DMS 273 treated with DMSO at 0.1 percent for 48 hours (cell line): ENCODE measurements around the gene SLC35B1.

Experiments used
- DNase-seq: peaks from one replicate; lab custom pipeline; 2025; lab: John Stamatoyannopoulos, UW

Gene SLC35B1

DNA sequence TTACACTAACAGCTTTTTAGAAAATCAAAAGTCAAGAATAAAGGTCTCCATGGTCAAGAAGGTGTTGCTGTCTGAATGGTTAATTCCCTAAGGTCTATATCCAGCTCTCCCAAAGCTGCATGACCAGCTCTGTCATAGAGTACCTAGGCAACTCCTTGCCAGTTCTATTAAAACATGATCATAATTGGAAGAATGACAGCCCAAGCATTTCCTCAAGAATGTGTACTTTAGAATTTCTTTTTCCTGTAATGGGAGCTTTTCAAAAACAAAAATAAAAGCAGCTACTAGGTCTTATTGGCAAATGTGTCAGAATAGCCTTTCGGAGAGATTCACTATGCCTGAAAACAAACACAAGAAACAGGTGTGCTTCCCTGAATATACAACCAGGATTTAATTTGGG lies 37.8 kb downstream of the SLC35B1 start:
- DNase-seq = no peak

DNA sequence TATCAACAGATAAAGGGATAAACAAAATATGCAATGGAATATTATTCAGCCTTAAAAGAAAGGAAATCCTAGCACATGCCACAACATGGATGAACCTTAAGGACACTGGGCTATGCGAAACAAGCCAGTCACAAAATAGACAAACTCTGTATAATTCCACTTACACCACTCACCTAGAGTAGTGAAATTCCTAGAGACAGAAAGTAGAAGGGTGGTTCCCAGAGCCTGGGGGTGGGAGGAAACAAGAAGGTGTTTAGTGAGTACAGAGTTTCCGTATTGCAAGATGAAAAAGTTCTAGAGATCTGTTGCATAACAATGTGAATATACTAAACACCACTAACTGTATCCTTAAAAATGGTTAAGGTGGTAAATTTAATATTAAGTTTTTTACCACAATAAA lies 39.9 kb downstream of the SLC35B1 start:
- DNase-seq = no peak

DNA sequence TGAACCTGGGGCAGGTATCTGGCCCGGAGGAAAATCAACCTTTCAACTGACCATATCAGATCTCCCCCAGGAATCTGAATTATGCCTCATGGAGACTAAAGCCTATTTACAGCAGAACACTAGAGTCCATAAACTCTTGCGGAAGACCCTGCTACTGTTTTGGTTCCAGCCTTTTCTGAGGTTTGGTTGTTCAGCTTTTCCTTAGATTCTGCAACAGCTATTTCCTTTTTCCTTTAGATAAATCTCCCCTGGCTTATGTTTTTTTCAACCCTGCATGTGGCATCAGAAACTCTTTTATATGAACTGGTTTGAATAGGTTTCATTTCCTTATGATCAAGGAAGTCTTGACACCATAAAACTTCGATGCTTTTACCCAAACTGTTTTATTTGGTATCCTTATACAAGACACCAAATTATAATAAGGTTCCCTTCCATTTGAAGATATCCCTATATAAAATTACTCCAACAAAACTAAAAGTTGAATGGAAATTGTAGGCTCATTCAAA lies 43.0 kb downstream of the SLC35B1 start:
- DNase-seq = no peak

DNA sequence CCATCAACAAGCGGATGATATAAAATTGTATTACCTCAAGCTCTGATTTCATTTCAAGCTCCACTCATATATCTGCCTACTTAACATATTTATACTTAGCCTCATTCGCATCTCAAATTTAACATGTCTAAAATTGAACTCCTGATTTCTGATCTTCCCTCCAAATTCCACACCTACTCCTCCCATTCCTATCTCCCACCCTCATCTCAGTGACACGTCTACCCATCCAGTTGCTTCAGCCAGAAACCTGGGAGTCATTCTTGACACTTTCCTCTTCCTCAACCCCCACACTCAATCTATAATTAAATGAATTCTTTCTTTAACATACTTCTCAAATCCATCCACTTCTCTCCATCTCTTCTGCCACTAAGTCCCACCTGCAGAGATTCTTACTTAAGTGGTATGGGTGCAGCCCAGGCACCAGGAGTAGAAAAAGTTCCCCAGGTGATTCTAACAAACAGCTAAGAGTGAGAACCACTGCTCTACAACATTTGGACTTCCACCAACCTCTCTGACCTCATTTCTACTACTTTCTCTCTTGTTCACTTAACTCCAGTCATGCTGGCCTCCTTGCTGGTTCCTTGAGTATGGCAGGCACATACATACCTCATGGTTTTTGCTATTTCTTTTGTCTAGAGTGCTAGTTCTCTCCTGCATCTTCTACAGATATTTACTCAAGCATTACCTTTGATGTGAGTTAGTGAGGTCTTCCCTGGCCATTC lies 47.9 kb downstream of the SLC35B1 start:
- no peak for DNase-seq

DNA sequence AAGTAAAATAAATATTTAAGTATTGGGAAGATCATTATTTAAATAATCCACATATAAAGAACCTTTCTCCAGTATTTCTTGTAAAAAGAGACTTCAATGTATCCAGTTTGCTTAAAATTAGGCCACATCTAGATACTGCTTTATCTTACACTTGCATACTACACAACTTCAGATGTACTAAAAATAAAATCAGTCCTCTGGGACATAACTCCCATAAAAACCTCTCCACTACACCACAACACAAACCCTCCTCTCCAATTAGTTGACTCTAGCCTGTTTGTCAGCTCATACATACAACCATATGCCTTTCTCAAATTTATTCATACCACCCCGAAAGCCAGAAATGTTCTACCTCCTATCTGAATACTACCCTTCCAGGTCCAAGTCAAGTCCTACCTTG lies 51.5 kb downstream of the SLC35B1 start:
- no peak for DNase-seq
